ENCODE results near the gene CATSPERD. TPM values are rescaled to one million over a fixed set of nuclear protein-coding genes. Genes with fewer than 3 reads are reported as not detected.

CATSPERD gene
- total and polyA plus RNA-seq, 4 donors = not detected

GRCh38 chr19:5696196-5697021 is 24.0 kb upstream of the CATSPERD start (continued):
- TF ChIP-seq YY1 (IDR thresholded peaks at IDR 0.05) = no peak
- TF ChIP-seq GABPA (IDR thresholded peaks at IDR 0.05 in 1 of 2, conservative IDR thresholded peaks at IDR 0.05 in 1 of 2) = no peak

DNA sequence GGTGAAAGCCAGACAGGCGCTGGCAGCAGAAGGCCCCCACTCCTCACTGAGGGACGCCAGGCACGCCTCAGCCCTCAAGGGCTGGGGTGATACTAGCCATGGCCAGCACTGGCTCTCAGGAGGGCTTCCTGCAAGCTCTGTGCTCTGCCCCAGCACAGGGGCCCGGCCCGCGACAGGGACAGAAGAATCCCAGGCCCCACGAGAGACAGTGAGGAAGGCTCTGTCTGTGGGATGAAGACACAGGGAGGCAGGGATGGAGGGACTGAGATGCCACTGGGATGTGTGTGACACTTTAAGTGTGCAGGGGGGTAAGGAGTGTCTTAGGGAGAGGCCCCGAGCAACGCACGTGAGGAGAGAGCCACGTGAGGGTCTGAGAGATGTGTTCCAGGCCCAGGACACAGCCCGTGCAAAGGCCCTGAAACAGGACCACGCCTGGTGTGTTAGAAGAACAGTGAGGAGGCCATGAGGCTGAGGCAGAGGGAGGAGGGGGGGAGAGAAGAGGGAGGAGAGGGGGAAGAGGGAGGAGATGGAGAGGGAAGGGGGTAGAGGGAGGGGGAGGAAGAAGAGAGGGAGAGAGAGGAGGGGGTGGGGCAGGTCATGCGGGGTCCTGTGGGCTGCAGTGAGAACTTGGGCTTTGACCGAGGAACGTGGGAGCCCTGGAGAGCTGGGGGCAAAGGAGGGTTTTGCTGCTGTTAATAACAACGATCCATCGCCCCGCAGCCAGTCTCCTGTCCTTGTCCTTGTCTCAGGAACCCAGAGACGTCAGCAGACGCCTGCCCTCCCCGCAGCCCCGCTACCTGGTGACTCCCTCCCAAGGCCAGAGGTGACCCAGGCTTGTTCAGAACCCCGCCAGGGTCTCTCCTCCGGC is 23.2 kb upstream of the CATSPERD start:
- H3K36me3 ChIP-seq (ENCODE audit: control insufficient read depth in 4 of 4, insufficient read depth in 3 of 4, low read depth in 1 of 4, low read length in 3 of 4) = peaks cover 15 to 65% (median 27%) of the 10 kb centered on the region in 4 donors
- no peak overlapping the region for H3K27ac ChIP-seq (ENCODE audit: low read depth in 1 of 2, low read length in 2 of 2)
- DNase-seq (ENCODE audit: low spot score) = no peak
- no peak for TF ChIP-seq RXRA (IDR thresholded peaks at IDR 0.05)
- H3K9ac ChIP-seq (ENCODE audit: low read depth in 1 of 2, low read length in 2 of 2) = no peak overlapping the region
- WGBS = 90% methylated on average over 25 of the region's 25 CpGs
- H3K27me3 ChIP-seq (ENCODE audit: control insufficient read depth in 4 of 4, insufficient read depth in 4 of 4, low read length in 3 of 4) = no peaks in the 10 kb centered on the region
- H3K4me1 ChIP-seq (ENCODE audit: control insufficient read depth in 4 of 4, insufficient read depth in 4 of 4, low read length in 3 of 4) = peaks cover 0 to 2% (median 1%) of the 10 kb centered on the region in 4 donors
- H3K9me3 ChIP-seq (ENCODE audit: control insufficient read depth in 4 of 4, low read length in 3 of 4) = no peaks in the 10 kb centered on the region
- H3K4me3 ChIP-seq (ENCODE audit: low read depth in 1 of 3, low read length in 3 of 3) = no peak overlapping the region

DNA sequence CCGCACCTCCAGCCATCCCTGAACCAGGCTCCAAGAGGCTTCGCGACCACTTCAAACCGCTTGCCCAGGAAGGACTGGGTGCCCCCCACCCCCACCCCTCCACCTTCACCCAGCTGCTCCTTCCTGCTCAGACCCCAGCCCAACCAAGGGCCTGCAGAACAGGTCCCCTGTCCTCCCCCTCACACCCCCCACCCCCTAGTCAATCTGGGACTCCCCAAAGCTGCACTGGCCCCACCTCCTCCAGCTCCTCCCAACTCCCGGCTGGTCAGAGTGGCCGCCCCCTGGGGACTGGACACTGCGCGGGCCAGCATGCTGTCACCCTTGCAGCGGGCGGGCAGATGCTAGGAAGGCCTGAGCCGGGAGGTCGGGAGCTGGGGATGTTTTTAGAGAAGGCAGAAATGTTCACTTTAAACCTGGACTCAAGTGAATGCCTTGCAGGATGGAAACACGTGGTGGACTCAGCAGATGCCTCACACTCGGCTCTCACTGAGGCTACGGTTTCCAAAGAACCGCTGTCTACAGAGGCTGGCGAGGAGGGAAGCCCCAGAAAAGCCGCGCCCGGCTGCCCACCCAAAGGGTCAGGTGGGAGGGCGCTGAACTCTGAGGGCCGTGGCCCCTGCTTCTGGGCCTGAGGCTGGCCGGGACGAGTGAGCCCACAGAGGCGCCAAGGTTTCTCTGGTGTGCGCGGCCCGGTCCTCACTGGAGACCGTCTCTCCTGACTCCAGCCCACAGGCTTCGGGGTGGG is 22.4 kb upstream of the CATSPERD start:
- TF ChIP-seq FOXA2 (IDR thresholded peaks at IDR 0.05) (no peak), YY1 (IDR thresholded peaks at IDR 0.05) (no peak), ZBTB33 (IDR thresholded peaks at IDR 0.05) (no peak), TAF1 (conservative IDR thresholded peaks at IDR 0.05) (no peak), REST (IDR thresholded peaks at IDR 0.05) (no peak), SP1 (IDR thresholded peaks at IDR 0.05) (no peak), RAD21 (IDR thresholded peaks at IDR 0.05) (no peak), CTCF (IDR thresholded peaks at IDR 0.05; ENCODE audit: low read depth, low read length, missing input control) (no peak), JUND (IDR thresholded peaks at IDR 0.05) (no peak), GABPA (IDR thresholded peaks at IDR 0.05 in 1 of 2, conservative IDR thresholded peaks at IDR 0.05 in 1 of 2) (no peak), FOXA1 (IDR thresholded peaks at IDR 0.05) (no peak), HNF4G (IDR thresholded peaks at IDR 0.05) (no peak), RXRA (IDR thresholded peaks at IDR 0.05) (no peak), HNF4A (conservative IDR thresholded peaks at IDR 0.05) (no peak)
- TF ChIP-seq, protein P1, sequence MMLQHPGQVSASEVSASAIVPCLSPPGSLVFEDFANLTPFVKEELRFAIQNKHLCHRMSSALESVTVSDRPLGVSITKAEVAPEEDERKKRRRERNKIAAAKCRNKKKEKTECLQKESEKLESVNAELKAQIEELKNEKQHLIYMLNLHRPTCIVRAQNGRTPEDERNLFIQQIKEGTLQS (IDR thresholded peaks at IDR 0.05) = no peak
- Histone ChIP-seq H3K9me3 (ENCODE audit: control insufficient read depth in 4 of 4, low read length in 3 of 4) (no peaks in the 10 kb centered on the region), H3K4me1 (ENCODE audit: control insufficient read depth in 4 of 4, insufficient read depth in 4 of 4, low read length in 3 of 4) (no peaks in the 10 kb centered on the region), H3K9ac (ENCODE audit: low read depth in 1 of 2, low read length in 2 of 2) (no peak overlapping the region), H3K27me3 (ENCODE audit: control insufficient read depth in 4 of 4, insufficient read depth in 4 of 4, low read length in 3 of 4) (no peaks in the 10 kb centered on the region), H3K4me3 (ENCODE audit: low read depth in 1 of 3, low read length in 3 of 3) (no peak overlapping the region), H3K36me3 (ENCODE audit: control insufficient read depth in 4 of 4, insufficient read depth in 3 of 4, low read depth in 1 of 4, low read length in 3 of 4) (peaks cover 11 to 57% (median 22%) of the 10 kb centered on the region in 4 donors), H3K27ac (ENCODE audit: low read depth in 1 of 2, low read length in 2 of 2) (no peak overlapping the region)
- WGBS = 93% methylated on average over 30 of the region's 30 CpGs
- DNase-seq (ENCODE audit: low spot score) = no peak

Data from liver (tissue), 9 donors.